ENCODE data around the gene PXMP2. TPM values are rescaled to one million over a fixed set of nuclear protein-coding genes. Genes with fewer than 3 reads are reported as not detected.

PXMP2 gene
- total RNA-seq, 4 donors from 2014 or later: 25.7 to 57.6 (median 38.4) TPM

DNA sequence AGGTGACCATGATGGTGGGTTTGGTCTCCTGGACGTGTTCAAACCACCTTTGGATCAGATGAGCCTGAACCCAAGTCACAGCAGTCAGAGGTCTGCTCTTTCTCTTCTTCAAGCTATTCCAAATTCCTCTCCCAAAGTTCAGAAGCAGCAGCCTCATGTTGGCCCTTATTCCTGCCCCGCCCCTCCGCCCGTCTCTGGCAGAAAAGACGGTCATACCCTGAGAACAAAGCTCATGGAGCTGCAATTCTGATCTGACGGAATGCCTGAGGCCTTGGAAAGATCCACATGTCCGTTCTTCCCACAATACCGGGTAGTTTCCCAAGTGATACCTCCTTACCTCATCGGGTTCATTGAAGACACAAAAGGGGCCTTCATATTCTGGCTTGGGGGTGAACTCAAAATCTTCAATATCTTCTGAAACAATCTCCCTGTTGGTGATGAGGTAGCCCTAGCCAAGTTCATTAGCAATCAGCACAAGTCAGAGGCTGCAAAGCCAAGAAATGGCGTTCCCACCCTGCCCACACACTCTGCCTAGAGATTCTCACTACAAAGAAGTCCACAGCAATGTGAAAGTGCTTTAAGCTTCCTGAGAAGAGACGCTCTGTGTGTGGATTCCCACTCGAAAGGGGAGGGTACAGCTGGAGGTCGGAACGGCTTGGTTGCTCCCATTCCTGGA lies 11.5 kb upstream of the PXMP2 start:
- WGBS, 2 donors: 93 to 95% methylated on average over 14 of the region's 14 CpGs
- Histone ChIP-seq H3K27ac (no peak overlapping the region), H3K9me3 (no peaks in the 10 kb centered on the region), H3K36me3 (peaks cover 11 to 26% of the 10 kb centered on the region in 2 donors), H3K4me3 (replicated peaks in 1 of 3) (no peak overlapping the region), H3K4me1 (no peaks in the 10 kb centered on the region), H3K27me3 (no peaks in the 10 kb centered on the region)
- TF ChIP-seq POLR2A (IDR thresholded peaks at IDR 0.05): no peak
- TF ChIP-seq, protein P1, sequence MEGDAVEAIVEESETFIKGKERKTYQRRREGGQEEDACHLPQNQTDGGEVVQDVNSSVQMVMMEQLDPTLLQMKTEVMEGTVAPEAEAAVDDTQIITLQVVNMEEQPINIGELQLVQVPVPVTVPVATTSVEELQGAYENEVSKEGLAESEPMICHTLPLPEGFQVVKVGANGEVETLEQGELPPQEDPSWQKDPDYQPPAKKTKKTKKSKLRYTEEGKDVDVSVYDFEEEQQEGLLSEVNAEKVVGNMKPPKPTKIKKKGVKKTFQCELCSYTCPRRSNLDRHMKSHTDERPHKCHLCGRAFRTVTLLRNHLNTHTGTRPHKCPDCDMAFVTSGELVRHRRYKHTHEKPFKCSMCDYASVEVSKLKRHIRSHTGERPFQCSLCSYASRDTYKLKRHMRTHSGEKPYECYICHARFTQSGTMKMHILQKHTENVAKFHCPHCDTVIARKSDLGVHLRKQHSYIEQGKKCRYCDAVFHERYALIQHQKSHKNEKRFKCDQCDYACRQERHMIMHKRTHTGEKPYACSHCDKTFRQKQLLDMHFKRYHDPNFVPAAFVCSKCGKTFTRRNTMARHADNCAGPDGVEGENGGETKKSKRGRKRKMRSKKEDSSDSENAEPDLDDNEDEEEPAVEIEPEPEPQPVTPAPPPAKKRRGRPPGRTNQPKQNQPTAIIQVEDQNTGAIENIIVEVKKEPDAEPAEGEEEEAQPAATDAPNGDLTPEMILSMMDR (IDR thresholded peaks at IDR 0.05): no peak
- DNase-seq: no peak
- intact Hi-C loops (cut with DNase I): no loop called here

DNA sequence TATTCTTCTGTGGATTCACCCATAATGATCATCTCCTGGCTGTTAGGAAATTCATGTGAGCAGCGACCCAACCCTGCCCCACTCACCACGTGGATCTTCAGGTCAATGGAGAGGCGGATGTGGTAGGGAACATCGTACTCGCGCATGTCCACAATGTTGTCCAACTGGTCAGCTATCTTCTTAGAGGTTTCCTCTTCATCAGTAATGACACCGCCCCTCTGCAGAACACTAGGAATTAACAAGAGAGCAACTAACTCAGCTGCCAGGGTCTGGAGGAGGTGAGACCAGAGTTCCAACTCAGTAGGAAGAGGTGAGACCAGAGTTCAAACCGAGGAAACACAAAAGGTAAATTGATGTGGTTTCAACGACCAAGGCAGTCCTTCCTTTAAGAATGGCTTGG lies 9.9 kb upstream of the PXMP2 start:
- TF ChIP-seq, protein P1 (IDR thresholded peaks at IDR 0.05): no peak
- no peak for TF ChIP-seq POLR2A (IDR thresholded peaks at IDR 0.05)
- Histone ChIP-seq H3K27ac (no peak overlapping the region), H3K27me3 (no peaks in the 10 kb centered on the region), H3K4me1 (no peaks in the 10 kb centered on the region), H3K36me3 (peaks cover 10 to 22% of the 10 kb centered on the region in 2 donors), H3K9me3 (no peaks in the 10 kb centered on the region), H3K4me3 (replicated peaks in 1 of 3) (no peak overlapping the region)
- no peak for DNase-seq
- intact Hi-C loops (cut with DNase I): no loop called here
- WGBS, 2 donors: 89 to 91% methylated on average over 9 of the region's 9 CpGs

DNA sequence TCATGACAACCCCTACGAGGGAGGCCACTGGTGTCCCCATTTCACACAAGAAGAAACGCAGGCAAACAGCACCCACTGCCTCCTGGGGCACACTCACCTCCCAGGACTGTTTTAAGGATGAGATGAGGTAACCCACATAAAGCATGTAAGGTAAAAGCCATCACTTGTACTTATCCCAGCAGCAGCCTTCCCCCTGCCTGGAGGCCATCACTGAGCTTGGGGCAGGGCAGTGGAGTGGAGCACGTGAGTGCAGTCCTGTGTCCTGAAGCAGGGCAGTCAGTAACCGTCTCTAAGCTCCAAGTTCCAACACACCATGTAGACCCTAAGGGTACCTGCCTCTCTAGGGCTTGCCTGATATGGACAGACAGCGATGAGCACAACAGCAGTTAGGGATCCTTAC lies 2.0 kb upstream of the PXMP2 start:
- no peaks in the 10 kb centered on the region for H3K36me3 ChIP-seq
- H3K4me1 ChIP-seq: peaks cover 6% of the 10 kb centered on the region in 2 donors
- no peak overlapping the region for H3K4me3 ChIP-seq (replicated peaks in 1 of 3)
- no peak overlapping the region for H3K27ac ChIP-seq
- 67 to 78% methylated on average over 5 of the region's 5 CpGs for WGBS, 2 donors
- DNase-seq: no peak
- TF ChIP-seq POLR2A (IDR thresholded peaks at IDR 0.05): no peak
- TF ChIP-seq, protein P1 (IDR thresholded peaks at IDR 0.05): no peak
- no peaks in the 10 kb centered on the region for H3K9me3 ChIP-seq
- no peaks in the 10 kb centered on the region for H3K27me3 ChIP-seq
- intact Hi-C loops (cut with DNase I): loop anchor here (5.0 kb wide), 1 partner anchor 198 kb away; no protein-coding TSS in a partner anchor

DNA sequence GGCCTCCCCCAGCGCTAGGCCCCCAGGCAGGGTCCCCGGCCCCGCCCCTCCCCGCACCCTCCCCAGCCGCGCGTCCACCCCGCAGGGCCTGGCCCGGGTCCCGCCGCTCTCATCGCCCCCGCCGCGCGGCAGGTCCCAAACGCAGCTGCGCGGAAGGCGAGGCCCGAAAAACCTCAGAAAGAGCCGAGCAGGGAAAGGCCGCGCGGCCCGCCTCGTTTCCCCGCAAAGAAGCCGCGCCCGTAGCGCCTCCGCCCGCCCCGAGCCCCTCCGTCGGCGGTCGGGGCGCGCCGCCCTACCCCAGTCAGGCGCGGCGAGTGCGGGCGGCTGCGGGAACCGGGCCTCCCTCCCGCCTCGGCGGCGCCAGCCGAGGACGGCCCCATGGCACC lies 569 bp upstream of the PXMP2 start:
- 0% methylated on average over 1 of the region's 55 CpGs; no CpG with 5 or more reads in 1 of the 2 donors for WGBS, 2 donors
- H3K36me3 ChIP-seq: no peaks in the 10 kb centered on the region
- H3K27ac ChIP-seq: no peak overlapping the region
- DNase-seq: no peak
- peaks cover 6% of the 10 kb centered on the region in 2 donors for H3K4me1 ChIP-seq
- H3K27me3 ChIP-seq: no peaks in the 10 kb centered on the region
- peak overlapping the region; percentile 35 to 90 (median 59) for H3K4me3 ChIP-seq (replicated peaks in 1 of 3)
- intact Hi-C loops (cut with DNase I): loop anchor here (5.0 kb wide), 1 partner anchor 200 kb away; no protein-coding TSS in a partner anchor
- no peak for TF ChIP-seq POLR2A (IDR thresholded peaks at IDR 0.05)
- TF ChIP-seq, protein P1 (IDR thresholded peaks at IDR 0.05): no peak
- H3K9me3 ChIP-seq: no peaks in the 10 kb centered on the region

DNA sequence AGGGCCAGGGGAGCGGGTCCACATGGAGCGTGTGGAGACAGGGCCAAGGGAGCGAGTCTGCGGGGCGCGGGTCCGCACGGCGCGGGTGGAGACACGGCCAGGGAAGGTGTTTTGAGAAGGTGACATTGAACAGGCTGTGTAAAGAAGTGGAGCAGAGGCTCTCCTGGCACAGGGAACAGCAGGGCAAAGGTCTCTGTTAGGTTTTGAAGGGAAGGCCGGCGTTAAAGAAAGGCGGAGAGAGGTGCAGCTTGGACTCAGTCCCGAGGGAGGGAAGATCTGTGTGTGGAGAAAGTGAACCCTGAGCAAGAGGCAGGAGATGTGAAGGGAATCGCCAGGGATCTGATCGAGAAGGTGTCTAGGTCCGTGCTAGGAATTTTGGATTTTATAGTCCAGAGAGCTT lies 1.8 kb downstream of the PXMP2 start:
- no peak overlapping the region for H3K4me3 ChIP-seq (replicated peaks in 1 of 3)
- intact Hi-C loops (cut with DNase I): loop anchor here (5.0 kb wide), 1 partner anchor 202 kb away; no protein-coding TSS in a partner anchor

More for the DNA sequence above, 1.8 kb downstream of the PXMP2 start:
- no peaks in the 10 kb centered on the region for H3K36me3 ChIP-seq
- no peak overlapping the region for H3K27ac ChIP-seq
- H3K4me1 ChIP-seq: peaks cover 6% of the 10 kb centered on the region in 2 donors
- WGBS, 2 donors: 79 to 87% methylated on average over 18 of the region's 18 CpGs
- H3K9me3 ChIP-seq: no peaks in the 10 kb centered on the region
- DNase-seq: no peak
- TF ChIP-seq POLR2A (IDR thresholded peaks at IDR 0.05): no peak
- TF ChIP-seq, protein P1 (IDR thresholded peaks at IDR 0.05): no peak
- no peaks in the 10 kb centered on the region for H3K27me3 ChIP-seq

Data from thyroid gland (tissue), 4 donors.